GM19351 (cell line): ENCODE results near the gene NKX6-2.
"Not testable (repeated sequence)": the region's sequence is repeated elsewhere in the genome, so short reads cannot be mapped to it uniquely, and the experiment has no call there.

Source experiments
- ATAC-seq: cut with Tn5 transposase; IDR thresholded peaks from one replicate; pipeline ENCODE4 v1.9.1; 2021; ENCODE audit warnings: mild to moderate bottlenecking, moderate library complexity; ENCODE audit not compliant: unreplicated experiment

NKX6-2 gene

GRCh38 chr10:132785723-132786475 is at the start of gene NKX6-2:
TSS of gene NKX6-2 (minus strand) at chr10:132786147. CDS start at chr10:132785948, 199 bp downstream.
- no peak for ATAC-seq

GRCh38 chr10:132834891-132835847 is 49.2 kb upstream of the NKX6-2 start:
- ATAC-seq = no peak

GRCh38 chr10:132834311-132834761 is 48.4 kb upstream of the NKX6-2 start:
- no peak for ATAC-seq

GRCh38 chr10:132833421-132834111 is 47.6 kb upstream of the NKX6-2 start:
- no peak for ATAC-seq

- ATAC-seq = no peak
Observed at GRCh38 chr10:132832186-132832969, 46.4 kb upstream of the NKX6-2 start.

GRCh38 chr10:132829403-132829802 is 43.5 kb upstream of the NKX6-2 start:
- no peak for ATAC-seq

GRCh38 chr10:132828681-132829080 is 42.7 kb upstream of the NKX6-2 start:
- no peak for ATAC-seq

- no peak for ATAC-seq
Observed at GRCh38 chr10:132827861-132828539, 42.1 kb upstream of the NKX6-2 start.

GRCh38 chr10:132827423-132827789 is 41.5 kb upstream of the NKX6-2 start:
- ATAC-seq = no peak

GRCh38 chr10:132826524-132827422 is 40.8 kb upstream of the NKX6-2 start:
- no peak for ATAC-seq

GRCh38 chr10:132825783-132826523 is 40.0 kb upstream of the NKX6-2 start:
- not testable (repeated sequence) for ATAC-seq

- no peak for ATAC-seq
Observed at GRCh38 chr10:132820056-132820455, 34.1 kb upstream of the NKX6-2 start.

- ATAC-seq = no peak
Observed at GRCh38 chr10:132817701-132818211, 31.8 kb upstream of the NKX6-2 start.

GRCh38 chr10:132816718-132817117 is 30.8 kb upstream of the NKX6-2 start:
- no peak for ATAC-seq

- no peak for ATAC-seq
Observed at GRCh38 chr10:132815168-132815857, 29.4 kb upstream of the NKX6-2 start.

- ATAC-seq = no peak
Observed at GRCh38 chr10:132814469-132814856, 28.5 kb upstream of the NKX6-2 start.
